Epithelial cell of proximal tubule (primary cell): ENCODE results near the gene NKAIN2. TPM values are rescaled to one million over a fixed set of nuclear protein-coding genes. Genes with fewer than 3 reads are reported as not detected.

ENCODE experiments used
- DNase-seq: peaks from one replicate; pipeline ENCODE4 v3.0.0-alpha.2; 2011; ENCODE audit warnings: low read depth
- H3K4me3 ChIP-seq: 2 replicates; pipeline ENCODE4 v1.5.1; 2011; ENCODE audit warnings: low read depth, mild to moderate bottlenecking, low read length
- CTCF ChIP-seq: conservative IDR thresholded peaks from 2 replicates; pipeline ENCODE4 v1.5.1; 2012; ENCODE audit warnings: low read depth, mild to moderate bottlenecking, low read length
- total RNA-seq: library from RNA; depleted of rRNA; stranded (reverse); fragments of >200 nt; gene quantifications from 2 replicates; pipeline ENCODE4 v1.2.3, GENCODE V29; 2015

Gene NKAIN2
- total RNA-seq, 1 donor from 2014 or later = under 0.01 TPM

- DNase-seq = no peak
- TF ChIP-seq CTCF = no peak
- no peak overlapping the region for H3K4me3 ChIP-seq
Measured at GRCh38 chr6:124478906-124479305, 675.2 kb downstream of the NKAIN2 start.

- no peak overlapping the region for H3K4me3 ChIP-seq
- TF ChIP-seq CTCF = no peak
- no peak for DNase-seq
Measured at GRCh38 chr6:124479991-124480430, 676.3 kb downstream of the NKAIN2 start.

GRCh38 chr6:124482071-124482491 lies 678.4 kb downstream of the NKAIN2 start:
- TF ChIP-seq CTCF = no peak
- DNase-seq = no peak
- H3K4me3 ChIP-seq = no peak overlapping the region

DNA sequence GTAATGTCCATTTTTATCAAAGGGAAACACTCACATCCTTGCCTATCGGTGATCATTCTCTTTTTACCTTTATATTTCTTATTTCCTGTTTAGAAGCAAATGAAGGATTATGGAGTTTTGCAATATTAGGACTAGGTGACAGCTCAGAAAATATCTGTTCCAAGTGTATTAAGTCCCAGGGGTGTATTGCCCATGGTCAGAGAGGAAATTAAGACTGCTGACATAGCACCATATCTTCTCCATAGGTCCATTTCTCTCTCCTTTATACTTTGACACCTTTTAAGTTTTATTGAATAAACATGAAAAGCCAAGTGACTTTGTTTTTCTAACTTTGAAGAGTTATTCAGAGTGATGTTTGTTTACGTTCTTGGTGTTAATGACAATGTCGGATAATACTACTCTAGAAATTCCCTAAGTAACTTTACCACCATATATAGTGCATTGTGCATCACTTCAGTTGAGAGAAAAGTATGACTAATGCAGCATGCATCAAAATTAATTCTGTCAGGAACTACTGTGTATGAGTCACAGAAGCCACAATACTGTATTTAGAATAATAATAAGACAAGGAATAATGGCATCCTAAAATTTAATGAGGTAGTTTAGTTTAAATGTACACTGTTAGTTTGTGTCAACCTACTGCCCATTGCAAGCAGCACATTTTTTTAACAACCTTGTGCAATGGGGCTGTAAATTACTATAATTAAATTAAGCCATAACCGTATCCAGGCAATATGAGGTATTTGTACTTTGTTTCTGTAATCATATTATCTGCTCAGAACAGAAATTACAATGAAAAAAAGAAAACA lies 684.2 kb downstream of the NKAIN2 start:
- no peak for TF ChIP-seq CTCF
- DNase-seq = peak; percentile 46
- no peak overlapping the region for H3K4me3 ChIP-seq

DNA sequence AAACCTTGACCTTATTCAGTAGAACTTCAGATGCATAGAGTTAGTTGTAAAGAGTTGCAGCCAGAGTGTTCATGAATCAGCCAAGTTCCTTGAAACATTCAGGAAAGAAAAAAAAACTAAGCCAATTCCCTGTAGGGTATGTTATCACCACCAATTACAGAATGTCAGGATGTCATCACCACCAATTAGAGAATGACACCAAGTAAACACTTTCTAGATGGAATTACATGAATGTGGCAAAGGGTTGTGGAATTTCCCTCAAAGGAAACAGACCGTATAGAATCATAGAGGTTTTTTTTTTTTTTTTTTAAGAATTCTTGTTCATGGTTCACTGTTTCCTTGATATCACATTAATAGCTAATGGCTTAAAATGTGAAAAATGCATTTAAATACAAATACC lies 686.5 kb downstream of the NKAIN2 start:
- peak; percentile 71 for DNase-seq
- no peak for TF ChIP-seq CTCF
- no peak overlapping the region for H3K4me3 ChIP-seq

DNA sequence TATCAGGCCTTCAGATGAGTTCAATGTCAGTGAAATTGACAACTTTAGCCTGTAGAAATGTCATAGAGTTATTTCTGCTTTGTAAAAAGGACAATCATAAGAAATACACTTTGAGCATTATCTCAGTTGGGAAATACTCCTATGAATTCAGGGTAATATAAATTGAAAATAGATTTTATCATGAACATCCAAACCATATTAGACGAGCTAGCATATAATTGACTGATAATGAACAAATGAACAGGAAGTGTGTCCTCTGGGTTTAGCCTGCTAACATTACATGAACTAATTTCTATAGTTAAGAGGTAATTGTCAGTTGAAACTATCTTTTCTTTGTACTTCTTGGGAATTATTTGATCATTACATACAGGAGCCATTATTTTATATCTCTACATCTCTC lies 689.6 kb downstream of the NKAIN2 start:
- no peak for DNase-seq
- no peak overlapping the region for H3K4me3 ChIP-seq
- no peak for TF ChIP-seq CTCF

DNA sequence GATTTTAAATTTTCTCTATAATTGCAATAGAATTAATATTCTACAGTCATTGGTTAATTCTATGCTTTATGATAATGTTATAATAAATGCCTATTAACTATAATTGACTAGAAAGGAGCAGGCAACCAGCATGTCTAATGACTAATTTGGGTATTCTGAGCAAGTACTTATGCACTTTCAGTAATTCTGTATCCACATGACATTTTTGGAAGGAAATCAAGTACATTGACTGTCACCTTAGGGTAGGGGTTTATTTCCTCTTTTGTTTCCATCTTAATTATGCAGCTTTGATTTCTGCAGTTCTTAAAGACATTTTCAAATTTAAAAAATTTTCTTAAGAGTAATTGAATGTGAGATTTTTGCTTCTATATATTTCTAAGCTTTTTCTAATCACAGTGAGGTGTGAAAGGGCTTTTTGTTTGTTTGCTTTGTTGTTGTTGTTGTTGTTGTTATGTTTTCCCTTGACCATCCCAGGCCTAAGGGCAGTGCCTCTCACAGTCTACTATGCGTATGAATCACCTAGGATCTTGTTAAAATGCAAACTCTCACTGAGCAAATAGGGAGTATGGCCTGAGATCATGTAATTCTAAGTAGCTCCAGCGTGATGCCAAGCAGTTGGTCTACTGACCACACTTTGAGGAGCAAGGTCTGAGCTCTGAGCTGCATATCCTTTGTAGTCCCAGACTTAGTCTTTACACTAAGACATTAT lies 691.4 kb downstream of the NKAIN2 start:
- no peak overlapping the region for H3K4me3 ChIP-seq
- no peak for TF ChIP-seq CTCF
- no peak for DNase-seq
